HepG2 (cell line): ENCODE results near the gene TBX10. TPM values are rescaled to one million over a fixed set of nuclear protein-coding genes. Genes with fewer than 3 reads are reported as not detected.
A peak's percentile ranks its signal among the peaks of the same experiment; 100 is the strongest.

Experiments used
- CBX5 ChIP-seq: sonication (generic); formaldehyde crosslinking; IDR thresholded peaks from 2 replicates; pipeline ENCODE4 v1.4.0; 2020; ENCODE audit warnings: missing genetic modification reagents, borderline replicate concordance
- CCAR2 ChIP-seq: fragments of 200-400 bp; formaldehyde crosslinking; optimal IDR thresholded peaks from 2 replicates; pipeline ENCODE3; 2018; ENCODE audit warnings: low read depth, mild to moderate bottlenecking, low read length, moderate library complexity
- CREBL2 ChIP-seq: sonication (generic); formaldehyde crosslinking; IDR thresholded peaks from 2 replicates; pipeline ENCODE4 v1.8.1; 2023; ENCODE audit warnings: missing genetic modification reagents, mild to moderate bottlenecking, borderline replicate concordance
- GATAD2A ChIP-seq: IDR thresholded peaks from 2 replicates; pipeline ENCODE4 v1.6.1; 2016
- MBD4 ChIP-seq: IDR thresholded peaks from 2 replicates; pipeline ENCODE4 v1.6.1; 2012; ENCODE audit warnings: low read length, inconsistent platforms, borderline replicate concordance
- NCOA2 ChIP-seq: sonication (generic); formaldehyde crosslinking; IDR thresholded peaks from 2 replicates; pipeline ENCODE4 v1.8.0; 2022; ENCODE audit warnings: inconsistent platforms
- PCBP2 ChIP-seq: fragments of 200-400 bp; formaldehyde crosslinking; optimal IDR thresholded peaks from 2 replicates; pipeline ENCODE3; 2018; ENCODE audit warnings: low read length, low read depth; ENCODE audit not compliant: poor library complexity, severe bottlenecking
- SAP130 ChIP-seq: IDR thresholded peaks from 2 replicates; pipeline ENCODE4 v1.6.1; 2016; ENCODE audit warnings: low read depth
- SCMH1 ChIP-seq: sonication (generic); formaldehyde crosslinking; IDR thresholded peaks from 2 replicates; pipeline ENCODE4 v1.9.0; 2021; ENCODE audit warnings: missing genetic modification reagents, mild to moderate bottlenecking, borderline replicate concordance
- THAP9 ChIP-seq: sonication (generic); formaldehyde crosslinking; IDR thresholded peaks from 2 replicates; pipeline ENCODE4; 2020; ENCODE audit warnings: missing genetic modification reagents, mild to moderate bottlenecking, borderline replicate concordance
- ZBTB43 ChIP-seq: sonication (generic); formaldehyde crosslinking; conservative IDR thresholded peaks from 2 replicates; pipeline ENCODE4 v1.4.0; 2020; ENCODE audit warnings: missing genetic modification reagents
- ZFP62 ChIP-seq: sonication (generic); formaldehyde crosslinking; IDR thresholded peaks from 2 replicates; pipeline ENCODE4 v1.4.0; 2020; ENCODE audit warnings: missing genetic modification reagents
- ZGPAT ChIP-seq: IDR thresholded peaks from 2 replicates; pipeline ENCODE4 v1.6.1; 2016; ENCODE audit warnings: mild to moderate bottlenecking
- ZNF432 ChIP-seq: sonication (generic); formaldehyde crosslinking; IDR thresholded peaks from 2 replicates; pipeline ENCODE4 v1.5.0; 2020; ENCODE audit warnings: missing genetic modification reagents, mild to moderate bottlenecking, borderline replicate concordance
- ZNF678 ChIP-seq: sonication (generic); formaldehyde crosslinking; IDR thresholded peaks from 2 replicates; pipeline ENCODE4 v1.4.0; 2020; ENCODE audit warnings: mild to moderate bottlenecking, missing genetic modification reagents
- ZNF710 ChIP-seq: sonication (generic); formaldehyde crosslinking; IDR thresholded peaks from 2 replicates; pipeline ENCODE4 v1.5.0; 2020; ENCODE audit warnings: mild to moderate bottlenecking, missing genetic modification reagents, borderline replicate concordance
- ZNF780A ChIP-seq: sonication (generic); formaldehyde crosslinking; IDR thresholded peaks from 2 replicates; pipeline ENCODE4 v1.8.0; 2022; ENCODE audit warnings: mild to moderate bottlenecking, missing genetic modification reagents, moderate library complexity
- ZNF891 ChIP-seq: sonication (generic); formaldehyde crosslinking; IDR thresholded peaks from 2 replicates; pipeline ENCODE4 v1.5.0; 2020; ENCODE audit warnings: mild to moderate bottlenecking, missing genetic modification reagents
- polyA plus RNA-seq, 8 experiments: library from polyadenylated mRNA; depleted of rRNA in 3 of 8; stranded (reverse) in 7 of 8; unstranded in 1 of 8; fragments of >200 nt; fragmentation: Illumina TruSeq in 4 of 8; extraction: Trizol in 4 of 8; gene quantifications; 2 replicates each; pipeline versions ENCODE4 v1.2.1 to v1.2.3, GENCODE V29; 2011 to 2016; ENCODE audit warnings: low read depth in 4 of 8, missing spikeins in 1 of 8, mixed read lengths in 1 of 8; ENCODE audit not compliant: insufficient read depth in 1 of 8
- total RNA-seq, 5 experiments: library from RNA; depleted of rRNA; stranded (reverse); fragments of >200 nt; fragmentation: Illumina TruSeq; extraction: Trizol; gene quantifications; 2 replicates each; pipeline ENCODE4 v1.2.3, GENCODE V29; 2016; ENCODE audit warnings: low read depth in 1 of 5

Gene TBX10
- total and polyA plus RNA-seq, 2 of the 13 experiments (the other 11 are each of a cell fraction or from before 2014, with no cell fraction given), result 0.27 to 1.7 TPM

GRCh38 chr11:67632175-67632981 lies 7.2 kb downstream of the TBX10 start (continued):
- TF ChIP-seq ZNF710 (CRISPR knock-in tag), result no peak; the same call in 1 of the 2 replicates
- TF ChIP-seq ZBTB43 (CRISPR knock-in tag), result no peak; the same call in 1 of the 2 replicates
- no peak for TF ChIP-seq ZNF678 (CRISPR knock-in tag)
- TF ChIP-seq ZFP62, result no peak
- peak; percentile 24; the same call in 1 of the 2 replicates for TF ChIP-seq SAP130 (CRISPR knock-in tag)
- peak; percentile 36; the same call in 1 of the 2 replicates for TF ChIP-seq NCOA2 (CRISPR knock-in tag)
- peak; percentile 48; the same call in 1 of the 2 replicates for TF ChIP-seq THAP9 (CRISPR knock-in tag)
- no peak for TF ChIP-seq CREBL2 (CRISPR knock-in tag)
- no peak for TF ChIP-seq ZNF780A (CRISPR knock-in tag)
- no peak for TF ChIP-seq ZNF432 (CRISPR knock-in tag)
- no peak for TF ChIP-seq MBD4
- no peak for TF ChIP-seq CCAR2
- no peak for TF ChIP-seq CBX5
- TF ChIP-seq ZGPAT, result 0 out of 2 replicates have a peak, but pooled peaks have one; percentile 15
- no peak for TF ChIP-seq PCBP2
- TF ChIP-seq ZNF891 (CRISPR knock-in tag), result no peak
- TF ChIP-seq SCMH1, result no peak
- 0 out of 2 replicates have a peak, but pooled peaks have one; percentile 64 for TF ChIP-seq GATAD2A (CRISPR knock-in tag)
